GM12891 (cell line): ENCODE data around the gene IRF4.

Source experiments
- POLR2A ChIP-seq: IDR thresholded peaks from 2 replicates; pipeline ENCODE4 v1.6.1; 2011; ENCODE audit warnings: low read depth, low read length, control low read depth
- POLR2AphosphoS5 ChIP-seq: IDR thresholded peaks from 2 replicates; pipeline ENCODE4 v1.6.1; 2011; ENCODE audit warnings: low read depth, low read length, control low read depth
- POU2F2 ChIP-seq: IDR thresholded peaks from 2 replicates; pipeline ENCODE4 v1.6.1; 2011; ENCODE audit warnings: low read depth, mild to moderate bottlenecking, control low read depth, low read length, moderate library complexity
- TAF1 ChIP-seq: IDR thresholded peaks from 2 replicates; pipeline ENCODE4 v1.6.1; 2011; ENCODE audit warnings: low read depth, low read length, control low read depth

DNA sequence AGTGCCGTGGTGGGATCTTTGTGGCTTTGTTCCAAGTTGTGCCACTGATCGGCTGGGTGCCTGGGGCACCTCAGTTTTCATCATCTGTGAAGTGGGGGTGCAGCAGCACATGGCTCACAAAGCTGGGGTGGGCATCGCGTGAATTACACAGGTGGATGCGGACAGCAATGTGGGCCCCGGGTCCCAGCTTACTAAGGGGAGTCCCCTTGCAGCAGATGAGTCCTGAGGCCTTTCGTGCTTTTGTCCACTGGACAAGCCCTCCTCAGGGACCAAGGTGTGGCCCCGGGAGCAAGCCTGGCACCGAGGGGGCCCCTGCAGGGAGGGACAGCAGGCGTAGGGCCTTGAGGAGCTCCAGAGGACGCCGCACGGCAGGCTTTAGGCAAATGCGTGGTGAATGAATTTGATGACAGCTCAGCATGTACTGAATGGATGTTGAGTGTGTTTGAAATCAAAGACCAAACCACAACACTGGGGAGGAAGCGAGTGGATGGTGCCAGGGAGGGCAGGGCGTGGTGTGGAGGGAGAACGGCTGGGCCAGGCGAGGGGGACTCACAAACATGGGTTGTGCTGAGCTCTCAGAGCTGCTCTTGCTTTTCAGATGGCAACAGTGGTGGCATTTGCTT lies 53.2 kb downstream of the IRF4 start:
- TF ChIP-seq POLR2A (no peak), TAF1 (no peak), POU2F2 (no peak), POLR2AphosphoS5 (no peak)
